ENCODE measurements around the gene ENTPD8. TPM values are rescaled to one million over a fixed set of nuclear protein-coding genes. Genes with fewer than 3 reads are reported as not detected.

ENTPD8 gene
- total RNA-seq, 1 donor, result under 0.01 TPM

GRCh38 chr9:137432687-137433348 is 8.3 kb downstream of the ENTPD8 start:
- TF ChIP-seq CTCF (IDR thresholded peaks at IDR 0.05; ENCODE audit: insufficient read depth, low read depth, low read length), result no peak
- no peak for DNase-seq (ENCODE audit: low read depth)
- H3K4me3 ChIP-seq (ENCODE audit: low read depth, low read length), result no peak overlapping the region

- no peak for TF ChIP-seq CTCF (IDR thresholded peaks at IDR 0.05; ENCODE audit: insufficient read depth, low read depth, low read length)
- H3K4me3 ChIP-seq (ENCODE audit: low read depth, low read length), result no peak overlapping the region
- DNase-seq (ENCODE audit: low read depth), result no peak
These were observed 9.7 kb downstream of the ENTPD8 start for GRCh38 chr9:137431416-137431931.

- DNase-seq (ENCODE audit: low read depth), result no peak
- H3K4me3 ChIP-seq (ENCODE audit: low read depth, low read length), result no peak overlapping the region
- TF ChIP-seq CTCF (IDR thresholded peaks at IDR 0.05; ENCODE audit: insufficient read depth, low read depth, low read length), result no peak
These were observed 10.3 kb downstream of the ENTPD8 start for GRCh38 chr9:137430723-137431415.

GRCh38 chr9:137429974-137430722 is 11.0 kb downstream of the ENTPD8 start:
- TF ChIP-seq CTCF (IDR thresholded peaks at IDR 0.05; ENCODE audit: insufficient read depth, low read depth, low read length), result no peak
- no peak for DNase-seq (ENCODE audit: low read depth)
- H3K4me3 ChIP-seq (ENCODE audit: low read depth, low read length), result no peak overlapping the region

GRCh38 chr9:137429546-137429890 is 11.6 kb downstream of the ENTPD8 start:
- H3K4me3 ChIP-seq (ENCODE audit: low read depth, low read length), result no peak overlapping the region
- no peak for DNase-seq (ENCODE audit: low read depth)
- TF ChIP-seq CTCF (IDR thresholded peaks at IDR 0.05; ENCODE audit: insufficient read depth, low read depth, low read length), result no peak

- no peak overlapping the region for H3K4me3 ChIP-seq (ENCODE audit: low read depth, low read length)
- TF ChIP-seq CTCF (IDR thresholded peaks at IDR 0.05; ENCODE audit: insufficient read depth, low read depth, low read length), result no peak
These were observed 12.2 kb downstream of the ENTPD8 start for GRCh38 chr9:137428841-137429545.

More at GRCh38 chr9:137428841-137429545, 12.2 kb downstream of the ENTPD8 start:
- no peak for DNase-seq (ENCODE audit: low read depth)

Measured in fibroblast of villous mesenchyme (primary cell).